WTC11 (cell line): ENCODE results near the gene GALNT17. TPM values are rescaled to one million over a fixed set of nuclear protein-coding genes. Genes with fewer than 3 reads are reported as not detected.

Experiments used
- ATAC-seq: fragments of 200-7000 bp; cut with Tn5 transposase; 2 replicates; pipeline ENCODE4 v1.10.0; 2021; ENCODE audit warnings: mild to moderate bottlenecking, moderate library complexity
- CTCF ChIA-PET: fragments of 300-600 bp; sonication (Branson Sonifier 250); formaldehyde crosslinking; loops from one replicate; lab custom pipeline; 2021; ENCODE audit warnings: antibody characterized with exemption; lab: Charles Lee
- POLR2A ChIA-PET: fragments of 350-600 bp; sonication (Branson Sonifier 250); formaldehyde crosslinking; loops from one replicate; lab custom pipeline; 2021; ENCODE audit warnings: antibody characterized with exemption; lab: Charles Lee
- DNase-seq: peaks from one replicate; pipeline ENCODE4 v3.0.0; 2021; ENCODE audit warnings: low spot score
- H3K27ac Mint-ChIP-seq: 2 replicates; pipeline ENCODE4 v1.8.0; 2021; ENCODE audit warnings: mixed read lengths
- H3K27me3 Mint-ChIP-seq: 2 replicates; pipeline ENCODE4 v1.8.0; 2021; ENCODE audit warnings: low read depth, mild to moderate bottlenecking, moderate library complexity, mixed read lengths
- H3K36me3 Mint-ChIP-seq: 2 replicates; pipeline ENCODE4 v1.8.0; 2021; ENCODE audit warnings: mixed read lengths
- H3K4me1 Mint-ChIP-seq: 2 replicates; pipeline ENCODE4 v1.8.0; 2022; ENCODE audit warnings: mixed read lengths
- H3K4me3 Mint-ChIP-seq: 2 replicates; pipeline ENCODE4 v1.8.0; 2021; ENCODE audit warnings: mild to moderate bottlenecking, moderate library complexity, mixed read lengths
- H3K9me3 Mint-ChIP-seq: 2 replicates; pipeline ENCODE4 v1.8.0; 2021; ENCODE audit warnings: mixed read lengths
- CREB1 ChIP-seq: sonication (generic); formaldehyde crosslinking; IDR thresholded peaks from 2 replicates; pipeline ENCODE4 v1.8.0; 2023; ENCODE audit warnings: mild to moderate bottlenecking, missing genetic modification reagents
- CREM ChIP-seq: sonication (generic); formaldehyde crosslinking; IDR thresholded peaks from 2 replicates; pipeline ENCODE4 v1.8.1; 2022; ENCODE audit warnings: mild to moderate bottlenecking, missing genetic modification reagents, moderate library complexity
- SMAD4 ChIP-seq: sonication (generic); formaldehyde crosslinking; IDR thresholded peaks from 2 replicates; pipeline ENCODE4 v1.8.0; 2022; ENCODE audit warnings: mild to moderate bottlenecking, missing genetic modification reagents
- TCF7 ChIP-seq: sonication (generic); formaldehyde crosslinking; IDR thresholded peaks from 2 replicates; pipeline ENCODE4 v1.8.0; 2022; ENCODE audit warnings: mild to moderate bottlenecking, low read depth, missing genetic modification reagents, moderate library complexity
- TP53 ChIP-seq: sonication (generic); formaldehyde crosslinking; IDR thresholded peaks from 2 replicates; pipeline ENCODE4 v1.8.1; 2023; ENCODE audit warnings: mild to moderate bottlenecking, missing genetic modification reagents
- total RNA-seq: library from RNA; stranded (reverse); gene quantifications from 3 replicates; pipeline ENCODE4 v1.2.3, GENCODE V29; 2021
- TF ChIP-seq, protein P1 (sequence below): sonication (generic); formaldehyde crosslinking; conservative IDR thresholded peaks from 2 replicates; pipeline ENCODE4 v1.8.1; 2022; ENCODE audit warnings: mild to moderate bottlenecking, missing genetic modification reagents
- TF ChIP-seq, protein P2 (sequence below): fragments of 250-450 bp; sonication (Bioruptor Pico); IDR thresholded peaks from 2 replicates; pipeline ENCODE4 v1.9.0; 2021; ENCODE audit warnings: moderate library complexity, mild to moderate bottlenecking, inconsistent platforms, borderline replicate concordance
- TF ChIP-seq, protein P3 (sequence below): fragments of 250-450 bp; sonication (Bioruptor Pico); IDR thresholded peaks from 2 replicates; pipeline ENCODE4 v1.9.0; 2021; ENCODE audit warnings: mild to moderate bottlenecking
- TF ChIP-seq, protein P4 (sequence below): sonication (generic); formaldehyde crosslinking; IDR thresholded peaks from 2 replicates; pipeline ENCODE4 v1.8.1; 2022; ENCODE audit warnings: mild to moderate bottlenecking, missing genetic modification reagents, moderate library complexity, borderline replicate concordance
- TF ChIP-seq, protein P5 (sequence below): sonication (generic); formaldehyde crosslinking; IDR thresholded peaks from 2 replicates; pipeline ENCODE4 v1.8.1; 2023; ENCODE audit warnings: mild to moderate bottlenecking, missing genetic modification reagents
- TF ChIP-seq, protein P6 (sequence below): sonication (generic); formaldehyde crosslinking; conservative IDR thresholded peaks from 2 replicates; pipeline ENCODE4 v1.8.1; 2023; ENCODE audit warnings: mild to moderate bottlenecking, low read depth, missing genetic modification reagents, moderate library complexity
- TF ChIP-seq, protein P7 (sequence below): sonication (generic); formaldehyde crosslinking; IDR thresholded peaks from 2 replicates; pipeline ENCODE4 v1.8.1; 2023; ENCODE audit warnings: mild to moderate bottlenecking, missing genetic modification reagents, moderate library complexity

GALNT17 gene
- total RNA-seq, 1 experiment from 2014 or later = 61.1 TPM

DNA sequence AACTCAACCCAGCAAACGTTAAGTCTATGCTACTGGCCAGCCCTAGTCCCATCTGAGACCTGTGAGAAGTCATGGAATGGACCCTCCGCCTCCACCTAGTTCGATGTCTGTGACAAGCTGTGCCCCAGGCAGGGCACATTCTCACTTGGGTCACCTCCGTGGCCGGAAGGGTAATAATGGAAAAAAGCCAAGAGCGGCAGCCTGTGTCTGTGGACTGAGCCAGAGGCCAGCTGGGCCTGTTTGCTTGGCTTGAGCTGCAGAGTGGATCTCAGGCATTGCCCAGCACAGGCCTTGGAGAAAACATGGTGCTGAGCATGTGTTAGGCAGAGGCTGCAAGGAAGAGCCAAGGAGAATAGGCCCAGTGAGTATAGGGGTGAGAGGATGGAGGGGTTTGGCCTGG lies 97.8 kb downstream of the GALNT17 start:
- CTCF ChIA-PET = no interaction called here
- Mint-ChIP-seq H3K27ac (no peak overlapping the region), H3K4me1 (peaks cover 20% of the 10 kb centered on the region), H3K27me3 (no peaks in the 10 kb centered on the region), H3K4me3 (no peak overlapping the region), H3K9me3 (peaks cover 41% of the 10 kb centered on the region), H3K36me3 (peaks cover 51% of the 10 kb centered on the region)
- POLR2A ChIA-PET = no interaction called here
- TF ChIP-seq, protein P1, sequence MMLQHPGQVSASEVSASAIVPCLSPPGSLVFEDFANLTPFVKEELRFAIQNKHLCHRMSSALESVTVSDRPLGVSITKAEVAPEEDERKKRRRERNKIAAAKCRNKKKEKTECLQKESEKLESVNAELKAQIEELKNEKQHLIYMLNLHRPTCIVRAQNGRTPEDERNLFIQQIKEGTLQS = no peak
- ATAC-seq (no peak), DNase-seq (no peak)

DNA sequence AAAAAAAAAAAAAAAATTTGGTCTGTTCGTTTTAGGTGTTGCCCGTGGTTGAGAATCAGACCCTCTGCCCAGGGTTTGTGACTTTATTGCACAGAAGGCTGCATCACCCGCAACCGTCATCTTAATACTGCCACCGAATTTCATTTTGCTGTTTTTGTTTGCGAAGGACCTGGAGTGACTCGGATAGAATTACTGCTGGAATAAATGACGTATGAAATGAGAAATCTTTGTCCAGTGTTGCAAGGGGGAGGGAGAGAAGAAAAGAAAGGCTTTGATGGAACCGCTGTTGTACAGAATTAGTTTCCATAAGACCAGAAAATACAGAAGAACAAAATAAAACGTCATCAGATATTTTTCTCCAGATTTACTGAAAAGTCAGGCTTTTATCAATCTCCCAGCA lies 103.3 kb downstream of the GALNT17 start:
- DNase-seq (no peak), ATAC-seq (no peak)
- peaks cover 24% of the 10 kb centered on the region for H3K36me3 Mint-ChIP-seq
- peaks cover 24% of the 10 kb centered on the region for H3K9me3 Mint-ChIP-seq
- ChIA-PET POLR2A (no interaction called here), CTCF (interaction anchor here (1.3 kb wide), 1 partner anchor 70 kb away, joined by 3 read pairs; no protein-coding TSS in a partner anchor)
- H3K4me1 Mint-ChIP-seq = peaks cover 58% of the 10 kb centered on the region
- H3K27ac Mint-ChIP-seq = peak overlapping the region; percentile 87
- H3K4me3 Mint-ChIP-seq = no peak overlapping the region
- H3K27me3 Mint-ChIP-seq = no peaks in the 10 kb centered on the region
- TF ChIP-seq, protein P2, sequence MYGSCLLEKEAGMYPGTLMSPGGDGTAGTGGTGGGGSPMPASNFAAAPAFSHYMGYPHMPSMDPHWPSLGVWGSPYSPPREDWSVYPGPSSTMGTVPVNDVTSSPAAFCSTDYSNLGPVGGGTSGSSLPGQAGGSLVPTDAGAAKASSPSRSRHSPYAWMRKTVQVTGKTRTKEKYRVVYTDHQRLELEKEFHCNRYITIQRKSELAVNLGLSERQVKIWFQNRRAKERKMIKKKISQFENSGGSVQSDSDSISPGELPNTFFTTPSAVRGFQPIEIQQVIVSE (CRISPR knock-in tag) = no peak
- TF ChIP-seq, protein P3, sequence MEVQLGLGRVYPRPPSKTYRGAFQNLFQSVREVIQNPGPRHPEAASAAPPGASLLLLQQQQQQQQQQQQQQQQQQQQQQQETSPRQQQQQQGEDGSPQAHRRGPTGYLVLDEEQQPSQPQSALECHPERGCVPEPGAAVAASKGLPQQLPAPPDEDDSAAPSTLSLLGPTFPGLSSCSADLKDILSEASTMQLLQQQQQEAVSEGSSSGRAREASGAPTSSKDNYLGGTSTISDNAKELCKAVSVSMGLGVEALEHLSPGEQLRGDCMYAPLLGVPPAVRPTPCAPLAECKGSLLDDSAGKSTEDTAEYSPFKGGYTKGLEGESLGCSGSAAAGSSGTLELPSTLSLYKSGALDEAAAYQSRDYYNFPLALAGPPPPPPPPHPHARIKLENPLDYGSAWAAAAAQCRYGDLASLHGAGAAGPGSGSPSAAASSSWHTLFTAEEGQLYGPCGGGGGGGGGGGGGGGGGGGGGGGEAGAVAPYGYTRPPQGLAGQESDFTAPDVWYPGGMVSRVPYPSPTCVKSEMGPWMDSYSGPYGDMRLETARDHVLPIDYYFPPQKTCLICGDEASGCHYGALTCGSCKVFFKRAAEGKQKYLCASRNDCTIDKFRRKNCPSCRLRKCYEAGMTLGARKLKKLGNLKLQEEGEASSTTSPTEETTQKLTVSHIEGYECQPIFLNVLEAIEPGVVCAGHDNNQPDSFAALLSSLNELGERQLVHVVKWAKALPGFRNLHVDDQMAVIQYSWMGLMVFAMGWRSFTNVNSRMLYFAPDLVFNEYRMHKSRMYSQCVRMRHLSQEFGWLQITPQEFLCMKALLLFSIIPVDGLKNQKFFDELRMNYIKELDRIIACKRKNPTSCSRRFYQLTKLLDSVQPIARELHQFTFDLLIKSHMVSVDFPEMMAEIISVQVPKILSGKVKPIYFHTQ (CRISPR knock-in tag) = no peak
- no peak for TF ChIP-seq CREM (CRISPR knock-in tag)
- TF ChIP-seq, protein P4, sequence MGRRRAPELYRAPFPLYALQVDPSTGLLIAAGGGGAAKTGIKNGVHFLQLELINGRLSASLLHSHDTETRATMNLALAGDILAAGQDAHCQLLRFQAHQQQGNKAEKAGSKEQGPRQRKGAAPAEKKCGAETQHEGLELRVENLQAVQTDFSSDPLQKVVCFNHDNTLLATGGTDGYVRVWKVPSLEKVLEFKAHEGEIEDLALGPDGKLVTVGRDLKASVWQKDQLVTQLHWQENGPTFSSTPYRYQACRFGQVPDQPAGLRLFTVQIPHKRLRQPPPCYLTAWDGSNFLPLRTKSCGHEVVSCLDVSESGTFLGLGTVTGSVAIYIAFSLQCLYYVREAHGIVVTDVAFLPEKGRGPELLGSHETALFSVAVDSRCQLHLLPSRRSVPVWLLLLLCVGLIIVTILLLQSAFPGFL (CRISPR knock-in tag) = no peak
- TF ChIP-seq TCF7 (CRISPR knock-in tag) = no peak
- no peak for TF ChIP-seq TP53 (CRISPR knock-in tag)
- TF ChIP-seq, protein P5, sequence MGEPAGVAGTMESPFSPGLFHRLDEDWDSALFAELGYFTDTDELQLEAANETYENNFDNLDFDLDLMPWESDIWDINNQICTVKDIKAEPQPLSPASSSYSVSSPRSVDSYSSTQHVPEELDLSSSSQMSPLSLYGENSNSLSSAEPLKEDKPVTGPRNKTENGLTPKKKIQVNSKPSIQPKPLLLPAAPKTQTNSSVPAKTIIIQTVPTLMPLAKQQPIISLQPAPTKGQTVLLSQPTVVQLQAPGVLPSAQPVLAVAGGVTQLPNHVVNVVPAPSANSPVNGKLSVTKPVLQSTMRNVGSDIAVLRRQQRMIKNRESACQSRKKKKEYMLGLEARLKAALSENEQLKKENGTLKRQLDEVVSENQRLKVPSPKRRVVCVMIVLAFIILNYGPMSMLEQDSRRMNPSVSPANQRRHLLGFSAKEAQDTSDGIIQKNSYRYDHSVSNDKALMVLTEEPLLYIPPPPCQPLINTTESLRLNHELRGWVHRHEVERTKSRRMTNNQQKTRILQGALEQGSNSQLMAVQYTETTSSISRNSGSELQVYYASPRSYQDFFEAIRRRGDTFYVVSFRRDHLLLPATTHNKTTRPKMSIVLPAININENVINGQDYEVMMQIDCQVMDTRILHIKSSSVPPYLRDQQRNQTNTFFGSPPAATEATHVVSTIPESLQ (CRISPR knock-in tag) = no peak

DNA sequence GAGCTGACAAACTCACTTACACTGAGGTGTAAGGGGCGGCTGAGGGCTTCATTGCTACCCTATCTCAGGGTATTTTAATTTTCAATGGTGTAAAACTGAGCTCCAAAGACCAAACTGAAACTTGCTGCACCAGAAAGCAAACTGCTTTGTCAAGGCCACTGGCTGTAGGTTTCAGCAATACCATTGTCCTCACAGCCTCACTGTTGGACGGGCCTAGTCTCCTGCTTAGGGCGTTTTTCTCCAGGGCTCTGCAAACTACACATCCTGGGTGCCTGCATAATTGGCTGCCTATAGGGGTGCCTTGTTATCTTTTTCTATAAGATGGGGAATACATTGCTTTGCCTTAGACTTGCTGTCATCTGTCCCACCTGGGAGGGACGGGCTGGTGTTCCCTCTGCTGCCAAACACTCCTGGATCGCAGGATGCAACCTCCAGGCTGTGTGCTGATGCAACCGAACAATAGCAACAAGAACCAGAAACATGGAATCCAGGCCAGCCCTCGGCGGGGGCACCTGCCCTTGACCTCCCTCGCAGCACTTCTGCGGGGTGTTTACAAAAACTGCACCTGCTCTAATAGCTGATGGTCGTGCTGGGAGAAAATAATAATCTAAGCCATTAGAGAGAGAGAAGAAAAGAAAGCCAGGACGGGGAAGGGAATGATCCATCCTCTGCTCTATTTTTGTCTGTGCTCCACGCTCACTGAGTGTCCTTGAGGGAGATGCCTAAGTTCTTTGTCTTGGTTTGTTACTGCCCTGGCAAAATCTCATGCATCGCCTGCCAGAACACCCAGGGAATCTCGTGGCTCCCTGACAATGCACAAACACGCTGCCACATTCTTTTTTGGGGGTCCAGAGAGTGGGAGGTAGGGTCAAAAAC lies 104.5 kb downstream of the GALNT17 start:
- ChIA-PET CTCF (interaction anchor here (1.6 kb wide), 1 partner anchor 110 kb away, joined by 3 read pairs; no protein-coding TSS in a partner anchor), POLR2A (no interaction called here)
- H3K27me3 Mint-ChIP-seq = no peaks in the 10 kb centered on the region
- H3K4me1 Mint-ChIP-seq = peaks cover 58% of the 10 kb centered on the region
- TF ChIP-seq CREB1 (CRISPR knock-in tag) = no peak
- TF ChIP-seq, protein P6, sequence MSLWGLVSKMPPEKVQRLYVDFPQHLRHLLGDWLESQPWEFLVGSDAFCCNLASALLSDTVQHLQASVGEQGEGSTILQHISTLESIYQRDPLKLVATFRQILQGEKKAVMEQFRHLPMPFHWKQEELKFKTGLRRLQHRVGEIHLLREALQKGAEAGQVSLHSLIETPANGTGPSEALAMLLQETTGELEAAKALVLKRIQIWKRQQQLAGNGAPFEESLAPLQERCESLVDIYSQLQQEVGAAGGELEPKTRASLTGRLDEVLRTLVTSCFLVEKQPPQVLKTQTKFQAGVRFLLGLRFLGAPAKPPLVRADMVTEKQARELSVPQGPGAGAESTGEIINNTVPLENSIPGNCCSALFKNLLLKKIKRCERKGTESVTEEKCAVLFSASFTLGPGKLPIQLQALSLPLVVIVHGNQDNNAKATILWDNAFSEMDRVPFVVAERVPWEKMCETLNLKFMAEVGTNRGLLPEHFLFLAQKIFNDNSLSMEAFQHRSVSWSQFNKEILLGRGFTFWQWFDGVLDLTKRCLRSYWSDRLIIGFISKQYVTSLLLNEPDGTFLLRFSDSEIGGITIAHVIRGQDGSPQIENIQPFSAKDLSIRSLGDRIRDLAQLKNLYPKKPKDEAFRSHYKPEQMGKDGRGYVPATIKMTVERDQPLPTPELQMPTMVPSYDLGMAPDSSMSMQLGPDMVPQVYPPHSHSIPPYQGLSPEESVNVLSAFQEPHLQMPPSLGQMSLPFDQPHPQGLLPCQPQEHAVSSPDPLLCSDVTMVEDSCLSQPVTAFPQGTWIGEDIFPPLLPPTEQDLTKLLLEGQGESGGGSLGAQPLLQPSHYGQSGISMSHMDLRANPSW = no peak
- no peak for TF ChIP-seq SMAD4
- TF ChIP-seq, protein P7, sequence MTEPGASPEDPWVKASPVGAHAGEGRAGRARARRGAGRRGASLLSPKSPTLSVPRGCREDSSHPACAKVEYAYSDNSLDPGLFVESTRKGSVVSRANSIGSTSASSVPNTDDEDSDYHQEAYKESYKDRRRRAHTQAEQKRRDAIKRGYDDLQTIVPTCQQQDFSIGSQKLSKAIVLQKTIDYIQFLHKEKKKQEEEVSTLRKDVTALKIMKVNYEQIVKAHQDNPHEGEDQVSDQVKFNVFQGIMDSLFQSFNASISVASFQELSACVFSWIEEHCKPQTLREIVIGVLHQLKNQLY (CRISPR knock-in tag) = no peak
- peaks cover 13% of the 10 kb centered on the region for H3K9me3 Mint-ChIP-seq
- DNase-seq (peak; percentile 20), ATAC-seq (peak; percentile 40)
- H3K27ac Mint-ChIP-seq = peak overlapping the region; percentile 97
- H3K4me3 Mint-ChIP-seq = no peak overlapping the region
- peaks cover 21% of the 10 kb centered on the region for H3K36me3 Mint-ChIP-seq
